Measurements from ENCODE around the gene CDKN2AIPNL.
"Not testable (repeated sequence)": the region's sequence is repeated elsewhere in the genome, so short reads cannot be mapped to it uniquely, and the experiment has no call there.

The CDKN2AIPNL gene

GRCh38 chr5:134437847-134438581 is 26.3 kb upstream of the CDKN2AIPNL start:
- DNase-seq (ENCODE audit: low spot score): no peak

DNA sequence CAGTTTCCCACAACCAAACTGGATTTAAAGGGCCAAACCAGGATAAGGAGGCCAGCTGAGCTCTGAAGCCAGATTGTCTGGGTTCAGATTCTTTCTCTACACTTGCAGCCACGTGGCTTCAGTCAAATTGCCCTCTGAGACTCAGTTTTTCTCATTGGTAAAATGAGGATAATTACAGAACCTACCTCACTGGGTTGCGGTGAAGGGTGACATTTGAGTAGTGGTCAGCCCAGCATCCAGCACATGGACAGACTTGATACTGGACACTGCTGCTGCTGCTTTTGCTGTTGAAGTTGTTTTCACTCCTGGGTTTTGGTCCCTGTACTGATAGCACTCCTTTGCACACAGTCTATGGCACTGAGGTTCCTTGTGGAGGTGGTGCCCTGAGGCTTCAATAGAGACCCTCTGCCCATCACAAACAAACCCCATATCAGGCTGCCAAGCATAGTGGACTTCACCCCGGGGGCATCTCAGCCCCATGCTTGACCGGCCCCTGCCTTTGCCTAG is 25.7 kb upstream of the CDKN2AIPNL start:
- no peak for DNase-seq (ENCODE audit: low spot score)

DNA sequence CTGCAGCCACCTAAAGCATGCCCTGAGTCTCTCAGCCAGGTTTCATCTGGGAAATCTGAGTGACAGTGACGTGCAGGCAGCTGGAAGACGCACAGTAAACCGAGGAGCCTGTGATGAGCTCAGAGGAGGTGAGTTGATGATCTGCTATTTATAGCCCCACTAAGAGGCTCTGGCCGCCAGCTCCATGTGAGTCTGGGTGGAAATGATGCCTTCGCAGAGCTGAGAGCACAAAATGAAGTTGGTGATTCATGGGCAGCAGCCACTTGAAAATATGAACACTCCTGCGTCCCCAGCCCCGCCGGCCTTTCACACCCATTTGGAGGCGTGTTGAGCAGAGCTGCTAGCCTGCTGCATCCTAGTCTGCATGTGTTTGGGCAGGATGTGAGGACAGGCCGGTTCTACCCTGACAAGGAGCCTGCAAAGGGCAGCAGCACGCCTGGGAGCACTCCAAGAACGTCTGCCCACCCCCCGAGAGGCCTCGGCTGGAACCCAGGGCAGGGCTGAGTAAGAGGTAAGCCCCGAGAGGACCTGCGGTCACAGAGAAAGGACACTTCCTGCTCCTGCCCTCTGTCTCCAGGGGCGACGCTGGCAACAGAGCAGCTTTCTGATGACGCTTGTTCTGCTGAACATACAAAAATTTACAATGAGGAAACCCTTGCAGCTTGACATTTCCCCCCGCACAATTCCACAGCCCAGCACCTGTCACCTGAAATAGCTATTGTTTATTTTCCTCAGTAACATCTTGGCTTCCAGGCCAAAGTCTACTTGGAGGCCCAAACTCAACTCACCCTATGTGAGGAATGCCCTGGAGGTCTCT is 25.1 kb upstream of the CDKN2AIPNL start:
- DNase-seq (ENCODE audit: low spot score): peak; percentile 50

DNA sequence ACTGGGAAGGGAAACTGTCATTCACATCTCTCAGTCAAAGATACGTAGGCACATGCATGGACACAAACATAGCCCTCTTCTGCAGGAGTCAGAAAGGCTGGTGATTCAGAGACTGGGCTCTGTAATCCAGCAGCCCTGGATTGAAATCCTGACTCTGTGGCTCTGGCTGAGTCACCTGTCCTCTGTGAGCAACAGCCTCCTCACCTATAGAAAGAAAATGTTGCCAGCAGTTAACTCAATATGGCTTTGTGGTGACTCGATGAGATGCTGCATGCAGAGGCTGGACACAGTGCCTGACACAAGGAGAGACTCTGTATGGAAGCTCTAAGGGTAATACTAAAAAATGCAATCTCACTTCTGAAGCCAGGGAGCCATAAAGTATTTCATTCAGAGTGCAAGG is 23.9 kb upstream of the CDKN2AIPNL start:
- DNase-seq (ENCODE audit: low spot score): no peak

GRCh38 chr5:134432677-134433359 is 21.1 kb upstream of the CDKN2AIPNL start:
- DNase-seq (ENCODE audit: low spot score): no peak

GRCh38 chr5:134432174-134432573 is 20.5 kb upstream of the CDKN2AIPNL start:
- DNase-seq (ENCODE audit: low spot score): no peak

DNA sequence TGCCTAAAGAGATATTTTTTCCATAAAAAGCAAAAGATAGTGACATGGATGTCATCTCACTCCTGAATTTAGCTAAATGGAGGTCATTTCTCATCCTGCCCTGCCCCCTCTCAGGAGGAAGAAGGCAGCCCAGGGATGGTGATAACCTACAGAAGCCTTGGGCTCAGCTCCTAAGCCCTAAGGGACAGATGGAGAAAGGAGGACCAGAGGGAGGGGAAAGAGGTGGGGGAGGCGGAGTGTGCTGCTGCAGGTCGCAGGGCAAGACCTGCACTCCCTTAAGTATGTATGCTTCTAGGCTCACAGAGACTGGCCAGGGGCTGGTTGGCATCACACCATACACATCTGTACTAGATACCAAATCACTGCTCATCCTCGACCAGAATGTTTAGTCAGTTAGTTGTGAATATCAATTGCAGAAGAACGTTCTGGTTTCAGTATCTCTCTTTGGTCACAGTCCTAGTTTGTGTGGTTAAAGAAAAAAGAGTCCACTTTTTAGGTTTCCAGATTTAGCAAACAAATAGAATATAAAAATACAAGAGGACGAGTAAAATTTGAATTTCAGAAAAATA is 18.4 kb upstream of the CDKN2AIPNL start:
- no peak for DNase-seq (ENCODE audit: low spot score)

DNA sequence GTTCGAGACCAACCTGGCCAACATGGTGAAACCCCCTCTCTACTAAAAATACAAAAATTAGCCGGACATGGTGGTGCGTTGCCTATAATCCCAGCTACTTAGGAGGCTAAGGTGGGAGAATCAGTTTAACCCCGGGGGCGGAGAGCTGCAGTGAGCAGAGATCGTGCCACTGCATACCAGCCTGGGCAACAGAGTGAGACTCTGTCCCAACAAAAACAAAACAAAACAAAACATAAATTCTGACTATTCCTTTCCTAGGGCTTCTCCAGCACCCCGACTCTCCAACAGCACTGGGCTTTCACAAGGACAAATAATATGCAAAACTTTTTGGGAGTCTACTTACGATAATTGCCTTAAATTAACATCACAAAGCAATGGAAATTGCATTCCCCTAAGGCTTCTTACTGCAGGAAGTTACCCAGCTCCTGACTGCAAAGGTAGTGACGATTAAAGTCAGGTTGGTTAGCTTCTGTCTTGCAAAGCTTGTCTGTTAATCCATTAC is 15.9 kb upstream of the CDKN2AIPNL start:
- no peak for DNase-seq (ENCODE audit: low spot score)

- DNase-seq (ENCODE audit: low spot score): no peak
These were observed 14.7 kb upstream of the CDKN2AIPNL start for GRCh38 chr5:134426361-134426760.

DNA sequence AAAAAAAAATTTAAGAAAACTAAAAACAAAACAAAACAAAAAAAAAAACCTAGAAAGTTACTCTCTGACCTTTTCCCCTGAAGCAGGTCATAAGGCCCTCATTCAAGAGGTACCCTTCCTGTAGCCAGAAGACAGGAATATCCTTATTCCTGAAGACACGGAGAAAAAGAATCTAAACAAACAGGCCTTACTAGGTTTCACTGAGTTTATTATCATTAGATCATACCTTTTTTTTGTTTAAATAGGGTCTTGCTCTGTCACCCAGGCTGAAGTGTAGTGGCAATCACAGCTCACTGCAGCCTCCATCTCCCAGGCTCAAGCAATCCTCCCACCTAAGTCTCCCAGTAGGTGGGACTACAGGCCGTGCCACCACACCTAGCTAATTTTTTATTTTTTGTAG is 11.7 kb upstream of the CDKN2AIPNL start:
- DNase-seq (ENCODE audit: low spot score): no peak

DNA sequence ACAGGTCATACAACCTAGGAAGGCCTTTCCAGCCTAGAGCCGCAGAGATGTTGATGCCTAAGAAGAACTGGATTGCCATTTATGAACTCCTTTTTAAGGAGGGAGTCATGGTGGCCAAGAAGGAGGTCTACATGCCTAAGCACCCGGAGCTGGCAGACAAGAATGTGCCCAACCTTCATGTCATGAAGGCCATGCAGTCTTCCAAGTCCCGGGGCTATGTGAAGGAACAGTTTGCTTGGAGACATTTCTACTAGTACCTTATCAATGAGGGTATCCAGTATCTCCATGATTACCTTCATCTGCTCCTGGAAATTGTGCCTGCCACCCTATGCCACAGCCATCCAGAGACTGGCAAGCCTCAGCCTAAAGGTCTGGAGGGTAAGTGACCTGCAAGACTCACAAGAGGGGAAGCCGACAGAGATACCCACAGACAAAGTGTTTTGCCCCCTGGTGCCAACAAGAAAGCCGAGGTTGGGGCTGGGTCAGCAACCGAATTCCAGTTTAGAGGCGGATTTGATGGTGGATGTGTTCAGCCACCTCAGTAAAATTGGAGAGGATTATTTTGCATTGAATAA is 11.2 kb upstream of the CDKN2AIPNL start:
- no peak for DNase-seq (ENCODE audit: low spot score)

DNA sequence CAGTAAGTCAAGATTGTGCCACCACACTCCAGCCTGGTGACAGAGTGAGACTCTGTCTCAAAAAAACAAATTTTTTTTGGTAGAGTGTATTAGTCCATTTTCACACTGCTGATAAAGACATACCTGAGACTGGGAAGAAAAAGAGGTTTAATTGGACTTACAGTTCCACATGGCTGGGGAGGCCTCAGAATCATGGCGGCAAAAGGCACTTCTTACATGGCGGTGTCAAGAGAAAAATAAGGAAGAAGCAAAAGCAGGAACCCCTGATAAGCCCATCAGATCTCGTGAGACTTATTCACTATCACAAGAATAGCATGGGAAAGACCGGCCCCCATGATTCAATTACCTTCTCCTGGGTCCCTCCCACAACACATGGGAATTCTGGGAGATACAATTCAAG is 9.4 kb upstream of the CDKN2AIPNL start:
- not testable (repeated sequence) for DNase-seq (ENCODE audit: low spot score)

DNA sequence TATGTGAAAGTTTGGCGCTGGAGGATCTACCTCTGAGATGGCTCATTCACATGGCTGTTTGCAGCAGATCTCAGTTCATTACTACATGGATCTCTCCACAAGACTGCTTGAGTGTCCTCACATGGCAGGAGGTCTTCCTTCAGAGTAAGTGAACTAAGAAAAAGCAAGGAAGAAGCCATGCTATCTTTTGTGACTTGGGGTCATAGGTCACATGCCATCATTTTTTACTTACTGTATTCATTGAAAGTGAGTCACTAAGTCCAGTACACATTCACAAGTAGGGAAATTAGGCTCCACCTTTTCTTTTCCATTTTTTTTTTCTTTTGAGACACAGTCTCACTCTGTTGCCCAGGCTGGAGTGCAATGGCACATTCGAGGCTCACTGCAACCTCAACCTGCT is 8.7 kb upstream of the CDKN2AIPNL start:
- no peak for DNase-seq (ENCODE audit: low spot score)

DNA sequence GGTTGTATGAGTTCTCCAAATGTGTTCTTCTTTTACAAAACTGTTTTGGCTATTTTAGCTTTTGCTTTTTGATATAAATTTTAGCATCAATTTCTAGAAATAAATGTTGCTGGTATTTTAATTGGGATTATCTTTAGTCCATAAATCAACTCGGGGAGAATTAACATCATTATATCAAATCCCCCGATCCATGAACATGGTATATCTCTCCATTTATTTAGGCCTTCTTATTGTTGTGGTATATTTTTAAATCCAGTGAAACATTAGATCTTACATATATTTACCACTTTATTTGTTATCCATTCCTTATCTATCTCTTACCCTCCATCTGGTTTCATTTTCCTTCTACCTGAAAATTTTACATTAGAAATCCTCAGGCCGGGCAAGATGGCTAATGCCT is 7.3 kb upstream of the CDKN2AIPNL start:
- no peak for DNase-seq (ENCODE audit: low spot score)

DNA sequence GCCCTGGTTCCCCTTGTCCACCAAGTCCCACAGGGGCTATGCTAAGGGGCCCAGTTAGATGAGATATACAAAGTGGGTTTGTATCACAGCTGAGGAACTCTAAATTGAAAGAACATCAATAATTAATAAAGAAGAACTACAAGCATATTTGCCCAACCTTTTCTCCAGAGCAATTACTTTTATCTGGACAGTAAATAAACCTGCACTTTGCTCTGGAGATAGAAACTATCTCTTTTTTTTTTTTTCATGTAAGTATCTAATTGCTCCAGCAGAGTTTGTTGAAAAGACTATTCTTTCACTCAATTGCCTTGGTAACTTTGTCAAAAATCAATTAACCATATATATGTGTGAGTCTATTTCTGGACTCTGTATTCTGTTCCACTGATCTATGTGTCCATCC is 6.0 kb upstream of the CDKN2AIPNL start:
- no peak for DNase-seq (ENCODE audit: low spot score)

GRCh38 chr5:134413046-134413445 is 1.4 kb upstream of the CDKN2AIPNL start:
- DNase-seq (ENCODE audit: low spot score): no peak

DNA sequence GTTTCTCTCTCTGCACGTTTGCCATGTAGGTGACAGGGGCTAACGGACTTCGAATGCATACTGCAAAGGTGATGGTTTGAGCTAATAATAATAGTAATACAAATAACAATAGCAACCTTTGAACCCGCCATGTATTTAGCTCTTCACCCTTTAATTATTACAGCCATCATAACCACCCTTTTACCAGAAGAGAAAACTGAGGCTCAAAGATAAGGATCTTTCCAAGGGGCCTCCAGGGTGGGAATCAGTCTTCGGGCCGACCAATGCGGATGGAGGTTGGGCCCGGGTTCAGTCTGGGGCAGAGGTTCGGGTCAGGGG is 494 bp downstream of the CDKN2AIPNL start:
- no peak for DNase-seq (ENCODE audit: low spot score)

GRCh38 chr5:134410822-134411221 is 859 bp downstream of the CDKN2AIPNL start:
- DNase-seq (ENCODE audit: low spot score): no peak

GRCh38 chr5:134409321-134409720 is 2.4 kb downstream of the CDKN2AIPNL start:
- no peak for DNase-seq (ENCODE audit: low spot score)

GRCh38 chr5:134406390-134406789 is 5.3 kb downstream of the CDKN2AIPNL start:
- DNase-seq (ENCODE audit: low spot score): no peak

- DNase-seq (ENCODE audit: low spot score): no peak
These were observed 7.7 kb downstream of the CDKN2AIPNL start for GRCh38 chr5:134403951-134404350.

DNA sequence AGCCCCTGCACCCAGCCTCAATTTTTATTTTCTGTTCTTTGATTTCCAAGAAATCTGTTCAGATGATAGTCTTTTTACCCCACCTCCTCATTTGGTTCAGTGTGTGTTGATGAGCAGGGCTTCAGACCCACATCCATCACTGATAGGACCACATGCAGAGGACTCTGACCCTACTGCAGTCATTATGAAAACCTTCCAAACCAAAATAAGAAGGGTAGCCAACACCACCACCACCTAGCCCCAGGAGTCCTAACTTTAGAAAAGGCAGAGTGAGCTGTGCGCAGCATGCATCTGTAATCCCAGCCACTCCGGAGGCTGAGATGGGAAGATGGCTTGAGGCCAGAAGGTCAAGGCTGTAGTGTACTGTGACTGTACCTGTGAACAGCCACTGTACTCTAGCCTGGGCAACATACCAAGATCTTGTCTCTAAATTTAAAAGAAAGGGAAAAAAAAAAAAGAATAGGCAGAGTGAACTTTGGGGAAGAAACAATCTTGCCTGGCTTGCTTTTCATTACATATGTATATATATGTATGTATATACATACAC is 13.0 kb downstream of the CDKN2AIPNL start:
- no peak for DNase-seq (ENCODE audit: low spot score)
